Astrocyte of the spinal cord (primary cell): Measurements from ENCODE around the gene ZSWIM4.

ENCODE experiments used
- DNase-seq: peaks from one replicate; pipeline ENCODE4 v3.0.0; 2011; ENCODE audit warnings: low read depth, low spot score
- H3K4me3 ChIP-seq: 2 replicates; pipeline ENCODE4 v1.5.1; 2011; ENCODE audit warnings: low read depth, mild to moderate bottlenecking, low read length, moderate library complexity
- in situ Hi-C: cut with HindIII; loops from 2 replicates; pipeline ENCODE4 v1.10.0; 2017; ENCODE audit warnings: low sequenced_read_pairs
- TF ChIP-seq, protein P1 (sequence below): IDR thresholded peaks from 2 replicates; pipeline ENCODE4 v1.5.1; 2012; ENCODE audit warnings: low read depth, mild to moderate bottlenecking, low read length, inconsistent platforms

Gene ZSWIM4

GRCh38 chr19:13839130-13839937, 44.1 kb downstream of the ZSWIM4 start:
- H3K4me3 ChIP-seq: peak overlapping the region; percentile 95
- peak; percentile 83 for DNase-seq
- in situ Hi-C loops: no loop called here
- TF ChIP-seq, protein P1, sequence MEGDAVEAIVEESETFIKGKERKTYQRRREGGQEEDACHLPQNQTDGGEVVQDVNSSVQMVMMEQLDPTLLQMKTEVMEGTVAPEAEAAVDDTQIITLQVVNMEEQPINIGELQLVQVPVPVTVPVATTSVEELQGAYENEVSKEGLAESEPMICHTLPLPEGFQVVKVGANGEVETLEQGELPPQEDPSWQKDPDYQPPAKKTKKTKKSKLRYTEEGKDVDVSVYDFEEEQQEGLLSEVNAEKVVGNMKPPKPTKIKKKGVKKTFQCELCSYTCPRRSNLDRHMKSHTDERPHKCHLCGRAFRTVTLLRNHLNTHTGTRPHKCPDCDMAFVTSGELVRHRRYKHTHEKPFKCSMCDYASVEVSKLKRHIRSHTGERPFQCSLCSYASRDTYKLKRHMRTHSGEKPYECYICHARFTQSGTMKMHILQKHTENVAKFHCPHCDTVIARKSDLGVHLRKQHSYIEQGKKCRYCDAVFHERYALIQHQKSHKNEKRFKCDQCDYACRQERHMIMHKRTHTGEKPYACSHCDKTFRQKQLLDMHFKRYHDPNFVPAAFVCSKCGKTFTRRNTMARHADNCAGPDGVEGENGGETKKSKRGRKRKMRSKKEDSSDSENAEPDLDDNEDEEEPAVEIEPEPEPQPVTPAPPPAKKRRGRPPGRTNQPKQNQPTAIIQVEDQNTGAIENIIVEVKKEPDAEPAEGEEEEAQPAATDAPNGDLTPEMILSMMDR: no peak

DNA sequence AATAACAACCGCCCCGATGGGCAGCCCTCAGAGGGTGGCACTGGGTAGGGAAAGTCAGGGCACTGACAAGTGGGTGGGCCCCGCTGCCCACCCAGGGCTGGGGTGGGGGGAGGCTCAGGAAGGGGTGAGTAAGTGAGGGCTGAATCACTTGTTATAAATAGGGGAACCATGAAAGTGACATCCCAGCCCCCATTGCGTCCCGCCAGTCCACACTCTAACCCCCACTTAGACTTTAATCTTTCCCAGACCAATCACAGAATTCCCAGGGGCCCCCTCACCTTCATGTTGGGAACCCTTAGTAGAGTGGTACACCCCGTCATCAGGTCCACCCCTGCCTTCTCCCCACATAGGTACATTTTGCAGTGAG, 44.7 kb downstream of the ZSWIM4 start:
- in situ Hi-C loops: no loop called here
- TF ChIP-seq, protein P1: no peak
- H3K4me3 ChIP-seq: peak overlapping the region; percentile 95
- no peak for DNase-seq

- H3K4me3 ChIP-seq: peak overlapping the region; percentile 95
- TF ChIP-seq, protein P1: no peak
- DNase-seq: peak; percentile 45
- in situ Hi-C loops: no loop called here
Observed at GRCh38 chr19:13840305-13841085, 45.3 kb downstream of the ZSWIM4 start.

DNA sequence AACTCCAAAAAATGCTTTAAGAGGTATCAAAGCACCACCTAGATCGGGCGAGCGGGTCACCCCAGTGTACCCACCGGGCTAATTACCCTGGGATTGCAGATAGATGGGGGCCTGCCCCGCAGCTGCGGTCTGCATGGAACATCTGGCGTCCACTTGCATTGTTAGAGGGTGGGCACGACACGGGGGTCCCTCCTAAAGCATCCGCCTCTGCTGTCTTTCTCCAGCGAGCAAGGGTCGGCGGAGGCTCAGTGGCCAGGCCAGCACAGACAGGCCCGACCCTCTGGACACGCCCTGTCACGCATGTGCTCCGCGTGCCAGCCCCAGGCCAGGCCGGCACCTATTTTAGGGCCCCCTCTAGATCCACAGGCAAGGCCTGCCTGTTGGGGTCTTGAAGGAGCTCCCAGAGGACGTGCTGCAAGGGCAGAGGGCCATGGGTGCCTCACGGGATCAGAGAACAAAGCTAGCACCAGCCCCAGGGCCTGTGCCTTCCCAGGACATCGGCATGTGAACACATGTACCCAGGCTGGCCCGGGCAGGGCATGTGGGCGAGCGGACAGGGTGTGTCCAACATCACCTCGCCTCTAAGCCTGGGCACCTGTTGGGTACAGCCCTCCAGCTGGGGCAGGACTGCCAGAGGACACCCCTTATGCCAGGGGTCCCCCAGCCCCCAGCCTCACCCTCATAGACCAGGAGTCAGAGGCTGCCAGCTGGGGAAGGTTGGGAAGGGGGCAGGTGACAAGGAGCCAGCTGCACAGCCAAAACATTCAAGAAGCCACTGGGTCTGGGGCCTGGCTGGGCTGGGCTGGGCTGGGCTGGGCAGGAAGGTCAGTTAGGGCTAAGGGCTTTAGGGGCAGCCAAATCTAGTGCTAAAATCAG, 46.1 kb downstream of the ZSWIM4 start:
- in situ Hi-C loops: no loop called here
- DNase-seq: peak; percentile 48
- TF ChIP-seq, protein P1: no peak
- H3K4me3 ChIP-seq: peak overlapping the region; percentile 95

DNA sequence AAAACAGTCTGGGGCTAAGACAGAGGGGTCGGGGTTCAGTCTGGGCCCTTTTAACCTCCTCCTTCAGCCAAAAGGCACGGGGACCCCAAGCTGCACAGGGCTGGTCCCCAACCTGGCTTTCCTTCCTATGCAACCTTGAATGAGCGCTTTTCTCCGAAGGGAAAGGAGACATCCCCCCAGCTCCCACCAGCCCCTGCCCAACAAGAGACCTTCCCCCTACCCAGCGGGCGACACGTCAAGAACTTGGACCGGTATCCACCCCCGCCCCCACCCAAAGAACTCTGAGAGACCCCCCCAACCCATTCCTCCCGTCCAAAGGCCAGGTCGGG, 46.7 kb downstream of the ZSWIM4 start:
- TF ChIP-seq, protein P1: no peak
- no peak for DNase-seq
- in situ Hi-C loops: no loop called here
- H3K4me3 ChIP-seq: peak overlapping the region; percentile 95

- peak overlapping the region; percentile 95 for H3K4me3 ChIP-seq
- TF ChIP-seq, protein P1: no peak
- in situ Hi-C loops: no loop called here
- DNase-seq: peak; percentile 80
Observed at GRCh38 chr19:13842291-13843103, 47.3 kb downstream of the ZSWIM4 start.
